Measurements from ENCODE around the gene ZBTB6.
"Not testable (repeated sequence)": the region's sequence is repeated elsewhere in the genome, so short reads cannot be mapped to it uniquely, and the experiment has no call there.

ZBTB6 gene

DNA sequence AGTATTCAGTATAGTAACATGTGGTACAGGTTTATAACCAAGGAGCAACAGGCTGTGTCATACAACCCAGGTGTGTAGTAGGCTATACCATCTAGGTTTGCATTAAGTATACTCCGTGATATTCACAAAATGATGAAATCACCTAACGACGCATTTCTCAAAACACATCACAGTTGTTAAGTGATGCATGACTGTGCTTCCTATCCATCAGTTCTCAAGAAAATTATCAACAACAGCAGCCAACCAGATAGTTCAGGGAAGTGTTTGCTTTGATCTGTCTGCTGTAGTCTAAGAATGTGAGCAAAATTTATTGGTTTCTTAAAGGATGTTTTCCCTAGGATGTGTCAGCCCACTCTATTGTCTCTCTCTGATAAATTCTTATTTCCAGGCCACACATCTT, 10.8 kb upstream of the ZBTB6 start:
- no peak for DNase-seq

DNA sequence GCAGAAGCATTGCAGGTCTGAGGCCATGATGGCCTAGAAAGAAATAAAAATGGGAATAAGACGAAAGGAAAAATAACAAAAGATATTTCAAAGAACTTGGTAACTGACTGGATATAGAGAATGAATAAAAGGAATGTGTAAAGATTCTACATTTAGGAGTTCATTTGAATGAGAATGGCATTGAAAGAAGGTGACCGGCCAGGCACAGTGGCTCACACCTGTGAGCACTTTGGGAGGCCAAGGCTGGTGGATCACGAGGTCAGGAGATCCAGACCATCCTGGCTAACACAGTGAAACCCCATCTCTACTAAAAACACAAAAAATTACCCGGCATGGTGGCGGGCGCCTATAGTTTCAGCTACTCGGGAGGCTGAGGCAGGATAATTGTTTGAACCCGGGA, 9.6 kb upstream of the ZBTB6 start:
- no peak for DNase-seq

DNA sequence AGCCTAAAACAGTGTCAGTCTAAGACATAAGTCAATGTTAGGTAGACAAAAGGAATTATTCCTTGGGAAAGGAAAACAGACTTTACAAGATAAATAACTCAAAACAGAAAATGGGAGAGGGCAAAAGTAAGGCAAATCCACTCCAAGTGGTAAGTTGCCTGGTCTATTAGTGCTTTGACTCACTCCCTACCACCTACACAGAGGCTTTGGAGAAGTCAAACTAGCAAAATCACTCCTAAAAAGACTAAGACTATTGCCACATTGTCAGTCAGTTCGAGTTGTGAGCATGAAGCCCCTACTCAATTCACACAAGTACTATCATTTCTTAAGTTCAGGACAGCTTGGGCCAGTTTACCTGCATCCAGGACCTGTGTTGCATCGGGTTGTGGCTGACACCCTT, 5.2 kb upstream of the ZBTB6 start:
- DNase-seq = no peak

DNA sequence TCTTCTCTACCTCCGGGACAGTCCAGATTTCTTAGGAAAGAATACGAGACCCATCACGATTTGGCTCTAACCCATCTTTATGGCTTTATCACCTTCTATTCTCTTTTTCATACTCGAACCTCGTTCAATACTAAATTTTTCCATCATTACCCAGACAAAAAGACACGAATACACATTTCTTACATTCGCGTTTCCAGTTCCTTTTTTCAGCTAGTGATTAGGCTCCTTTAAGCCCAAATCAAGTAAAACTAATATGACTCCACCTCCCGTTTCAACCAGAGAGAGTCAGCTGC, 506 bp downstream of the ZBTB6 start:
- DNase-seq = no peak

DNA sequence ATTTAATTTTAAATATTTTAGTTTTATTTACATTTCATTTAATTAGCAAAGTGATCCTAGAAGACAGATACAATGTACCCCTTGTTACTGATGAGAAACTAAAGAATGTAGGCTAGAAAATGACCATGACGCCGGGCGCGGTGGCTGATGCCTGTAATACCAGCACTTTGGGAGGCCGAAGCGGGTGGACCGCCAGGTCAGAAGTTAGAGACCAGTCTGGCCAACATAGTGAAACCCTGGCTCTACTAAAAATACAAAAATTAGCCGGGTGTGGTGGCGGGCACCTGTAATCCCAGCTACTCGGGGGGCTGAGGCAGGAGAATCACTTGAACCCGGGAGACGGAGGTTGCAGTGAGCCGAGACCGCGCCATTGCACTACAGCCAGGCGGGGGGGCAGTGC, 7.0 kb downstream of the ZBTB6 start:
- DNase-seq = not testable (repeated sequence)

DNA sequence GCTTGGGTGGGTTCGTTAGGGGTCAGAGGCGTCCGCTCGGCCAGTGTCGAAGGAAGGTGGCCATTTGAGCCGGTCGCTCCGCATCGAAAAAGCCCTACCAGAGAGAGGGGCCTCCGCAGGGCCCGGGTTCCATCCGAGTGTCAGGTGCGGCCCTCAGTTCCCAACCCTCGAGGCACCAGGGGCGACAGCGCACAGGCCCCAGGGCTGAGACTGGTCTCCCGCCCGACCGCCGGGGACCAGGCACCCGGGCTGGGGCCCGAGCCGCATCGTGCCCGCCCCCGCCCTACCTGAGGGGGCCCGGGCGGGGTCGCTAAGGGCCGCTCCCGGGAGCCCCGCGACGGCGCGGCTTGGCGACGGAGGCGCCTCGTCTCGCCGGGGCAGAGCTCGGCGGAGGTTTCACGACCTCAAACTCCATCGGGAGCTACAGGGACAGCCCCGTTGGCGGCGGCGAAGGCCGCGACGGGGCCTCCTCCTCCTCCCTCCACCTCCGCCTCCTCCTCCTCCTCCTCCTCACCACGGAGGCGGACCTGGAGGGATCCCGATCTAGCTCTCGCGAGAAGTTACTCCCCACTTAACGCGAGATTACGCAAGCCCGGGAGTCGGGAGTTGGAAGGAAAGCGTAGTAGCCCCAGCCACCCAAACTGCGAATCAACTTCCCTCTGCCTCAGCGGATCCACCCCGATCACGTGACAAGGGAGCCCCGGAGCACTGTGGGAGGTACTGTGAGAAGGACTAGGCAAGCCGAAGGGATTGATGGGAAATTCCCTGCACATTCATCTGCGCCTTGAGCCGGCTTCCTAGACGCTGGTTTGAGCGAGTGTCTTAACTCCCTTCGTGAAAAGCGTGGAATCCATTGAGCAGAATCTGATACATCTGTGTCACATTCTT, 8.1 kb downstream of the ZBTB6 start, which contains the start of gene RC3H2:
RC3H2 (minus strand) TSS at position 537 of the 888 bp plus-strand sequence. CDS start 7,850 bp downstream, outside the sequence.
- DNase-seq = peak; percentile 89 to 100 (median 98)

DNA sequence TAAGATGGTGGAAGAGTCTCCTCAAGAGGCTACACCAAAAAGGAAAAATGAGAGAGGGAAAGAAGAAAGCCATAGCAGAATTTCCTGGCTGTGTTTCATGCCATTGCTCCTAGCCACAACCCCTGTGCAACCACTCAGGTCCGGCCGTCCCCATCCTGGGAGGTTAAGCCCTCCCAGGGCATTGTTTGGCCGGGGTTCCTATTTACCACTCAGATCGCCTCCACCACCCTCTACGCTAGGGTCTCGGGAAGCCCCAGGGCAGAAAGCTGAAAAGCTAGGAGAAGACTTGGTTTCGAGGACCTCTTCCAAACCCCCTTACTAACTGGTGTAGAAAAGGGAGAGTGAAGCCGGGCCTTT, 8.7 kb downstream of the ZBTB6 start:
- DNase-seq = peak in 3 of 14 donors; percentile 36 to 70 (median 61)

DNA sequence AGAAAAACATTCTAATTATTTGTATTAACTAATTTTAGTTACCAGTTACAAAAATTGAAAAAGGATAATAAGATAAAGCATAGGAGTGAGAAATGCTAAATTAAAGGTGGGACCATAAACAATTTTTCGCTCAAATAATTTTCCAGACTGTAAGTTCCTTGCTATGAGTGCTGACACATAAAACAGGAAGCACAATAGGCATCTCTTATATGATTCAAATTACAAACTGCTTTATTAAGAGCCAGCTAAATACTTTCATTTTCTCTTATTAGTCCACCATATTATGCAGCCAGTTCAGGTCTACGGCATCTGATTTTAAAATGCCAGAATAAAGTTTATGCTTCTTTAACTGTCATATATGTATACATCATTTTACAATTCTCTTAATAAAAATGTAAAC, 12.3 kb downstream of the ZBTB6 start:
- DNase-seq = no peak

DNA sequence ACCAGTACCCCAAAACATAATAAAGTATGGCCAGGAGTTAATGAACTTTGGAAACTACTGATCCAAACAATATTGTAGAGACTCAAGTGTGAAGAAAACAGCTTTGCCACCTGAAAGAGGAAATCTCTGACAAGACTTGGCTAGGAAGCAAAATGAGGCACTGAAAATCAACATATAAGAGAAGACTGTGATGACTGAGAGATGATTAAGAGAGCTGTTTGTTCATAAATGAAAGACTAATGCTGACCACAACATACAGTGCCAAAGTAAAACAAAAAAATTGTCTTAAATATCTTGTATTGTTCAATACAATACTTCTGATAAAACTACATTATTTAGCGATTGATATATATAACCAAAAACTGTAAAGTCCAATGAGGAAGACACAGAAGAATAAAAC, 15.2 kb downstream of the ZBTB6 start:
- DNase-seq = no peak

DNA sequence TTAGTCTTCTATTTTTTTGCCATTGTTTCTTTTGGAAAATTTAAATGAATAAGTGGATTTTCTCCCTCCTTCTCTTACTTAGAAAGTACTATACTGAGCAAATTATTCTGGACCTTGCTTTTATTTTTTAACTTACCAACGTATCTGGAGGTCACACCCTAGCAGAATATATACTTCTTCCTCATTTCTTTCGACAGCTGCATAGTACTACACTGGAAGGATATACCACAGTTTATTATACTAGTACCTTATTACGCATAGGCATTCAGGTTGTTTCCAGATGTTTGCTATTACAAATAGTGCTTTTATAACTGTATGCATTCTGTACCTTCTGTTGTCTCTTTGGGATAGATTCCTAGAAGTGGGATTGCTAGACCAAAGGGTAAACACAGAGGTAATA, 24.6 kb downstream of the ZBTB6 start:
- no peak for DNase-seq

DNA sequence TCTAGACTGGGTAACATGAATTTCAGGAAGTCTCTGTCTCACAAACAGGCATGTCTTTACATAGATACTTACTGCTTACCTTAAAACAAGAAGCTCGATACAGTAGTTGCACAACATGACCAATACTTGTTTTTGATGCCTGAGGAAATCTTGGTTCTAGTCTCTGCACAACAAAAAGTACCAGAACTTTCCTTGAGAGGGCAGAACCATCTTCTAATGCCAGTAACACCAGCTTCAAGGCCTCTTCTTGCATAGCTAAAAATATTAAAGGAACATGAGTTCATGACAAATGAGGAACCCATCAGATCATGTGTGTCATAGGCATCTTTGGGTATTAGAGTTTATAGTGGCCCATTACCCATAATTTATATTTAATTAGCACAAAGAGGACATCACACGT, 30.0 kb downstream of the ZBTB6 start:
- DNase-seq = no peak

DNA sequence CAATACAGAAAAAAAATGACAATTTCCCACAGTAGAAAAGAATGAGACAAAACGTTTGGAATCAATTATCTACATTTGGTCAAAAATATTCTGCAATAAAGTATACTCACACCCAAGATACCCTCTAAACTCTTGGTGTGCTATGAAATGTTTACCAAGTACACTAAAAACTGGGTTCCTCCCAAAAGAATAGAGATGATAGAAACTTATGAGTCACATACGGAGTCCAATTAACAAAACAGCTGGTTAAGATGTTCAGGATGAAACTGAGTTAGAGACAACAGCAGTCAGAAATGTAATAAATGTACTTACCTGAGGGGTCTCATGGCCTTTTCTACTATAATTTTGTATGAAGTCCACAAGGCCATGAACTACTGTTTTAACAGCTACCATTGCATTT, 33.7 kb downstream of the ZBTB6 start:
- DNase-seq = no peak

DNA sequence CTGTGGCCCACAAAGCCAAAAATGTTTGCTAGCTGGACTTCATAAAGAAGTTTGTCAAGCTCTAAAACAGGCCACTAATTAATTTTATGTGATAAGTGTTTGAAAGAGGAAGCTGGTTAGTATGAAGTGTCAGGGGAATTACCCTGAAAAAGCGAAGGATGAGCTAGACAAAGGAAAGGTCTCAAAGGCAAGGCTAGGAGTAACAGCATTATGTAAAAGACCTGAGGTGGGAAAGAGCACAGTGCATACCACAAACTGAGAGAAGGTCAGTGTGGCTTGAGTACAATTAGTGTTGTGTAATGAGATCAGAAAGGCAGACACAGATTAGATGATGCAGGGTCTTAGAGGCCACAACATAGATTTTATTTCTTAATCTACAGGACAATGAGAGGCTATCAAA, 37.6 kb downstream of the ZBTB6 start:
- DNase-seq = no peak

DNA sequence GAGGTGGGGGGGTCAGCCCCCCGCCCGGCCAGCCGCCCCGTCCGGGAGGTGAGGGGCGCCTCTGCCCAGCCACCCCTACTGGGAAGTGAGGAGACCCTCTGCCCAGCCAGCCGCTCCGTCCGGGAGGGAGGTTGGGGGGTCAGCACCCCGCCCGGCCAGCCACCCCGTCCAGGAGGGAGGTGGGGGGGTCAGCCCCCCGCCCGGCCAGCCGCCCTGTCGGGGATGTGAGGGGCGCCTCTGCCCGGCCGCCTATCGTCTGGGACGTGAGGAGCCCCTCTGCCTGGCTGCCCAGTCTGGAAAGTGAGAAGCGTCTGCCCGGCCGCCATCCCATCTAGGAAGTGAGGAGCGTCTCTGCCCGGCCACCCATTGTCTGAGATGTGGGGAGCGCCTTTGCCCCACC, 45.8 kb downstream of the ZBTB6 start:
- DNase-seq = not testable (repeated sequence)

DNA sequence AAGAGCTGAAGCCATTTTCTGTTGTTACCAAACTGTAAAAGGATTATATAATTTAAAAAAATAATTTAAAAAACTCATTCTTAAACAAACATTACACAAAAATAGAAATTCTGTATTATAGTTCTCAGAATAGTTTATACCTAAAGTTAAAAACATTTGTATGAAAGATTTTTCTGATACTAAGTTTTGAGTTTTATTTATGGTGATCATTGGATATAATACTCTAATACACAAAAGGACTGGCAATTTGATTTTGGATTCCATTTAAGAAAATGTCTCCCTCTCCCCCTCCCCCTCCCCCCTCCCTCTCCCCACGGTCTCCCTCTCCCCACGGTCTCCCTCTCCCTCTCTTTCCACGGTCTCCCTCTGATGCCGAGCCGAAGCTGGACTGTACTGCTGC, 47.0 kb downstream of the ZBTB6 start:
- no peak for DNase-seq

DNA sequence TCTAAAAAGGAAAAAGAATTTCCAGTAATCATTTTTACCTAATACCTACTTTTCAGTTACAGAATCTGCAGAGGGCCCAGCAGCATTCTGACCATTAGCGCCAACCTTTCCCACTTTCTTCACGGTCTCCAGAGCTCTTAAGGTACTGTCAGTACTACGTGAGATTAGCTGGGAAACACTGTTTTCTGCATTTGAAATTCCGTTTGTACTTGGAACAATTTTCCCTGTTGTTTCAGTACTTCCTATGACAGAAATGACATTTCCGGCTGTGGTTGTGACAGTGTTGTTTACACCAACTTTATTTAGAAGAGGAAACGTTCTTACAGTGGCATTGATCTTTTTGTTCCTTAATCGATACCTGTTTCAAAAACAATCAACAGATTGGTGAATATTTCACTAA, 47.8 kb downstream of the ZBTB6 start:
- no peak for DNase-seq

DNA sequence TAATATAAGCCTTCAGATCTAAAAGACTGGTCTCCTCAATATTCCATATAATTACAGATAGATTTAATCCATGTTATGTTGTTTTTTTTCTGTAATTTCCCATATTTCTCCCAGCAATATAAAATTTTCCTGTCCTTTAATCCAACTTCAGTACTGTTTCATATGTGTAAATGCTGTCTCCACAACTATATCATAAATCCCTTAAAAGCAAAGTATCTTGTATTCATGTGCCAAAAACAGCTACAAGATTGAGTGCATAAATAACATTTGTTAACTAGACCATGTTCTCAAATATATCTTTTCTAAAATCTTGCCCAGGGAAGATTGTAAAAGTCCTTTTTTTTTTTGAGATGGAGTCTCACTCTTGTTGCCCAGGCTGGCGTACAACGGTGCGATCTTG, 49.7 kb downstream of the ZBTB6 start:
- DNase-seq = no peak

DNA sequence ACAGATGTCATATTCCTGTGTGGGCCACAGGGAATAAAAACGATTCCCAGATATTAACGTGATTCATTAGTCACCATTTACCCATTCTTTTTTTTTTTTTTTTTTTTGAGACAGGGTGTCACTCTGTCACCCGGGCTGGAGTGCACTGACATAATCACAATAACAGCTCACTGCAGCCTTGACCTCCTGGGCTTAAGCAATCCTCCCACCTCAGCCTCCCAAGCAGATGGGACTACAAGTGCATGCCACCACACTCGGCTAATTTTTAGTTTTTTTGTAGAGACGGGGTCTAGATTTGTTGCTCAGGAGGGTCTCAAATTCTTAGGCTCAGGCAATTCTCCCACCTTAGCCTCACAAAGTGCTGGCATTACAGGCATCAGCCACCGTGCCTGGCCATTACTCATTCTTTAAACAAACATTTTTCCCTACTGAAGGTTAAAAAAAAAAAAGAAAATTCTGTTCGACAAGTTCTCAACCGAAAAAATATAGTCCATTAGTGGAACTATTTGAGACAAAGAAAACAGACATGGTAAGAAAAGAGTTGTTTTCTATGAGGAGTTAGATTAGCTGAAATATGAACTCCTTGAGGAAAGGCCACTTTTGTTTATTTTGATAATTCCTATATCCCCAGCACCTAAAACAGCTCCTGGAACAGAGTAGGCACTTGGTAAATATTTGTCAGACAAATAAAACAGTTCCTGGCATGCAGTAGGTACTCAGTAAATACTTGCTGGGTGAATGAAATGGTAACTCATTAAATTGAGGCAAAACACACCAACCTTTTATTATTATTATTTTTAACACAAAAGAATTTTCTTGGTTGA, 52.6 kb downstream of the ZBTB6 start:
- DNase-seq = no peak

All from C1 segment of cervical spinal cord (tissue), 14 donors.